NCI-H1694 (cell line): ENCODE data around the gene SNAI1.
A peak's percentile ranks its signal among the peaks of the same experiment; 100 is the strongest.
"Not testable (repeated sequence)": the region's sequence is repeated elsewhere in the genome, so short reads cannot be mapped to it uniquely, and the experiment has no call there.

ENCODE experiments used
- DNase-seq: peaks from one replicate; lab custom pipeline; 2025; lab: John Stamatoyannopoulos, UW

SNAI1 gene

DNA sequence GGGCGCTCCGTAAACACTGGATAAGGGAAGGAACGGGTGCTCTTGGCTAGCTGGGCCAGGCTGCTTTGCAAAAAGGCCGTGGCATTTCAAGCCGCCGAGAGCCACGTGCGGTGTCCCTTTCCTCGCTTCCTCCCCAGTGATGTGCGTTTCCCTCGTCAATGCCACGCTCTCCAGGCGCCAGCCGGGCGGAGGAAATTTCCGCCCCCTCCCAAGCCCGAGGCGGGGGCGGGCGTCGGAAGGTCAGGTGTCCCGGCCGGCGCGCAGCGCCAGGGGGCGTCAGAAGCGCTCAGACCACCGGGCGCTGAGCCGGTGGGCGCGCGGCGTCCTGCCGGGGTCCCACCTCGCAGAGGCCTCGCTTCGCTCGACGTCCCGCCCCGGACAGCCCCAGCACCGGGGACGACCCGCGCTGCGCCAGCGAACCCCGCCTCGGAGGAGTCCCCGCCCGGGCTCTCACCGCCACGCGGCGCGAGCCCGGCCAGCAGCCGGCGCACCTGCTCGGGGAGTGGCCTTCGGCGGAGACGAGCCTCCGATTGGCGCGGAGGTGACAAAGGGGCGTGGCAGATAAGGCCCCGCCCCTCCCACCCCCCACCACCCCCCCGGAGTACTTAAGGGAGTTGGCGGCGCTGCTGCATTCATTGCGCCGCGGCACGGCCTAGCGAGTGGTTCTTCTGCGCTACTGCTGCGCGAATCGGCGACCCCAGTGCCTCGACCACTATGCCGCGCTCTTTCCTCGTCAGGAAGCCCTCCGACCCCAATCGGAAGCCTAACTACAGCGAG is at the start of gene SNAI1:
SNAI1 (plus strand) TSS at position 635 of the 777 bp plus-strand sequence; CDS start at position 715, 80 bp downstream.
- peak; percentile 53 for DNase-seq

DNA sequence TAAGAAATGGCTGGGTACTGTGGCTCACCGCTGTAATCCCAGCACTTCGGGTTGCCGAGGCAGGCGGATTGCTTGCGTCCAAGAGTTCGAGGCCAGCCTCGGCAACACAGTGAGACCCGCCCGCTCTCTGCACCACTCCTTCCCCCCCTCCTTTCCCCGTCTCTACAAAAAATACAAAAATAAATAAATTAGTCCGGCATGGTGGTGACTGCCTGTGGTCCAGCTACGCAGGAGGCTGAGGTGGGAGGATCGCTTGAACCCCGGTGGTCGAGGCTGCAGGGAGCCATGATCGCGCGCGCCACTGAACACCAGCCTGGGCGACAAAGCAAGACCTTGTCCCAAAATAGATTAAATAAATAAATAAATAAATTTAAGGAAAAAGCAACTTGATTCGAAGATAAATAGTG is 47.0 kb upstream of the SNAI1 start:
- no peak for DNase-seq

DNA sequence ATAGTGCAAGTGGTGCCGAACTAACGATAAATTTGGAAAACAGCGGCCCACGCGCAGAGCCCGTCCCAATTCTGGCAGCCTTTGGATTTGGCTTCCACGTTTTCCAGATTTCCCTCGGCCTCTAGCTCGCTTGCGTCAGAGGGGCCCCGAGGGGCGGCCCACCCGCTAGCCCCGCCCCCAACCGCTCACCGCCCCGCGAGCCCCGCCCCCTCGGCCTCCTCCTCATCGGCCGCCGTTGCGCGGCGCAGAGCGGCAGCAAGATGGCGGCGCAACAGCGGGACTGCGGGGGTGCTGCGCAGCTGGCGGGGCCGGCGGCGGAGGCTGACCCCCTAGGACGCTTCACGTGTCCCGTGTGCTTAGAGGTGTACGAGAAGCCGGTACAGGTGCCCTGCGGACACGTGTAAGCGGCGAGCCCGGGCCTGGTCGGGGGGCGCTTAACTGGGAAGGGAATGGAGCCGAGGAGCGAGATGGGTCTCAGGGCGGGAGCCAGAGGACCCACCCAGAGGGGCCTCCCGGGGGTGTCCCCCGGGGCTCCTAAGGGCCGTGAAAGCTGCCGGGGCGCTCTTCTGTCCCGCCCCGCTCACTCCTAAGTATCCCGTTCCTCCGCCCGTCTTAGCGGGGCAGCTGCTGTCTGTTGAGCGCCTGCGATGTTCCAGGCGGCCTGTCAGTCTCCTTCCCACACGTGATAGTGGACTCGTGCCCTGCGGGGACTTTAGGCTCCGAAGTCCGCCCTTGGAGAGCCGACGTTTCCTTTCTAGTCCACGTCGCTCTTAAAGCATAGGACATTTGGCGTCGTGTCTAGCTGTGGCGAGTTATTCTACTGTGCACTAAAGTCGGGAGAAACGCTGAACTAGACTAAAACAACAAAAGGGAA is 46.4 kb upstream of the SNAI1 start, which contains the start of gene RNF114:
RNF114 (plus strand) TSS at position 245 of the 874 bp plus-strand sequence; CDS start at position 261, 16 bp downstream.
- DNase-seq: peak; percentile 65

DNA sequence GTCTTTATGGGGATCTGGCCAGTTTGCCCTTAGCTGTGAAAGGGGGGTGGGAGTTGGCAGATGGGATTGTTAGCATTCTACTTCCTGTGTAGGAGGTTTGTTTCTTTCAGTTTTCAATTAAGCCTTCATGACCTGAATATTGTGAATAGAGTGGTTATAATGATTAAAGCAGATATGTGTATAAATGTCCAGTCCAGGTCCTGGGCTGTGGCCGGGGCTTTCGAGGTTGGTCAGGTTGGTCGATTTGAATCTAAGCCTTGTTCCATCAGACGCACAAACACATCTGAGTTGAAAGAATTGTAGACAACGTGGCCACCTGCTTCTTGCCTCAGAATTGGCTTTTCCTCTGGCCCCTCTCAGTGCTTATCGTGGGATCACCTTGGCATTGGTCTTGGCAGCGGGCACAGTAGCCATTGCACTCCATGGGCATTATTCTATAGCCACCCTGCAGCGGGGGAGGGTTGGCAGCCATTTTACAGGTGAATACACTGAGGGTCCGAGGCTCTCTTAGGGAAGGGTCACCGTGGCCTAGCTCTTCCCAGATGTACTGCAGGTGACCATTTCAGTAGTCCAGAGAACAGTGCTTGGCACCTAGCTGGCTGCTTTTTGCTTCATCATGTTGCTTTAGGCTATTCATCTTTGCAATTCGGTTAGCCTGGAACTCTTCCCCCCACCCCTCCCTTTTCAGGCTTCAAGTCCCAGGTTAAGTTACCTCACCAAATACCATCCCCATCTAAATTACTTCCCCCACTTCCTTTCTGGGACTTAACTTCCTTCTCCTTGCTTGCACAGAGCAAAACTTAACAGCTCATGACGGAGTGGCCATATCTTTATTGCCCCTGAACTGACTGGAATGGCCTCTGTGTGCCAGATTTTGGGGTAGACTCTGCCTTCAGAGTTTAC is 45.5 kb upstream of the SNAI1 start:
- DNase-seq: no peak

DNA sequence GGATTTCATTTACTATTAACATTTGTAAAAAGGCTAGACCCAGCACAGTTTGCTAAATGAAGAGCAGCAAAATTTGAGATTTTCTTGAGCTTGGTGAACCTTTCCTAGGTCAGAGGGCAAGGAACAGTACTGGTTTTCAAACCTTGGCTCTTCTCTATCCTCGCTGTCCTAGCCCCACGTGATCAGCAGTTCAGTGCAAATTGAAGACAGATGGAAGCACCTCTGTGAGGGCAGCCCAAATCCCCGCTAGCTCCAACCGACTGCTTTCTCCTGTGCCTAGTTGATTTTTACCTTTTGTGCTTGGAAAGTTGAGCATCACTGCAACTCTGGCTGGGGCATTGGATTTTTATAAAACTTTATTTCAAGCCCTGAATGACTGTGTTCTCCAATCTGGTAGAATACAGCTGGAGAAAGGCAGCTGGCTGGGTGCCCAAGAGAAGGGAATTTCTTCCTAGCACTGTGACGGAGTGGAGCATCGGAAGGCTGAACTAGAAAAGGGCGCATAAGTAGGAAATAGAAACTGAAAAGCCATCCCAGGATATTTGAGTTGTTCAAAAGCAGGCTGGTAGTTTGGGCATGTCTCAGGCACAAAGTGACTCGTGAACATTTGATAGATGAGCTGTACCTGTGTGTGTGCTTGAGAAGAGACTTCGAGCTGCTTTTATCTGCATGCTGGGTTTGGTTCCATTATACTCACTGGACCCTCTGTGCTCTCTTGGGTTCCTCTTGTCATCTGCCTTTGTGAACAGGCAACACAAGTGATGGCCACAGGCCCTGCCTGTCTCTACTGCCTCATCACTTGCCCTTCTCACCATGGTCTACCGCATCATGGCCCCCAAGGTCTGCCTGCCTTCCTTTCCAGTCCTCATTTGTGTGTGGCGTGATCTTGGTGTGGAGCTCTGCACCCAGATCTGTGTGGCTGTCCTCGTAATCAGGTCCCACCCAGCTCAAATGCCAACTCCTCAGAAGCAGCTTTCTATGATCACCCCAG is 44.3 kb upstream of the SNAI1 start:
- DNase-seq: no peak

DNA sequence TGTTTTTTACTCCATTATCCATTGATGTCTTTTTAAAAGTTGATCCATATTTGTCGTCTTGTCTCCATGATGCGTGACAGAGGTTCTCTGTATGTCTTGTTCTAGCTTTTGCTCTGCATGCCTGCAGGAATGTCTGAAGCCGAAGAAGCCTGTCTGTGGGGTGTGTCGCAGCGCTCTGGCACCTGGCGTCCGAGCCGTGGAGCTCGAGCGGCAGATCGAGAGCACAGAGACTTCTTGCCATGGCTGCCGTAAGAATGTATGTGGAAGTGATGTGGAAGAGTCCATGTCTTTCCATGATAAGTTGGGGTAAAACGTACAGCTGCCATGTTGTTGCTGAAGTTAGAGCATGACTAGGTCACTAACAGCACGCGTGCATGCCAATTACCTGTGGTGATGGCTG is 41.3 kb upstream of the SNAI1 start:
- no peak for DNase-seq

DNA sequence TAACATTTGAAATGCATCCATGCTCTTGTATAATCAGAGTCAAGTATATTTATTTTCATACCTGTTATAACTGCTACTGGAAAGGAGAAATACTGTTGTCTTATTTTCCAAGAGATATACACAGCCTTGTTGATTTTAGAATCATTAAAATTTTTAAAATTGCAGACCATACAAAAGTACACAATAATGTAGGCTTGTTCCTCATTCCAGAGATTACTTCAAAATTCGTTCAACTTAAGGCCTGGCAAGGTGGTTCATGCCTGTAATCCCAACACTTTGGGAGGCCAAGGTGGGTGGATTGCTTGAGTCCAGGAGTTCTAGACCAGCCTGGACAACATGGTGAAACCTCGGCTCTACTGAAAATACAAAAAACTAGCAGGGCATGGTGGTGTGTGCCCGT is 40.5 kb upstream of the SNAI1 start:
- no peak for DNase-seq

DNA sequence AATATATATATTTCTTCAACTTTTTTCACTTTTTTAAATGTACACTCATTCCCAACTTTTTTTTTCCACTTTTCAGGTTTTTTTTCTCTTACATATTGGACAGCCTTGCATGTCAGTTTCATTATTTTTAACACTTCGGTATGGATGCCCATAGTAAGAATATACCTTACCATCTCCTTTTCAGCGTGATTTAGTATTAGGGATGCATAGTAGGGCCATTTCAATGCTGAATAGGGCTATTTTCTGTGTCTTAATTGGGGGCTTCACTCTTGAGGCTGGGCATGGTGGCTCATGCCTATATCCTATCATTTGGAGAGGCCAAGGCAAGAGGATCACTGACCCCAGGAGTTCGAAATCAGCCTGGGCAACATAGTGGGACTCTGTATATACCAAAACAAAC is 39.8 kb upstream of the SNAI1 start:
- DNase-seq: no peak

DNA sequence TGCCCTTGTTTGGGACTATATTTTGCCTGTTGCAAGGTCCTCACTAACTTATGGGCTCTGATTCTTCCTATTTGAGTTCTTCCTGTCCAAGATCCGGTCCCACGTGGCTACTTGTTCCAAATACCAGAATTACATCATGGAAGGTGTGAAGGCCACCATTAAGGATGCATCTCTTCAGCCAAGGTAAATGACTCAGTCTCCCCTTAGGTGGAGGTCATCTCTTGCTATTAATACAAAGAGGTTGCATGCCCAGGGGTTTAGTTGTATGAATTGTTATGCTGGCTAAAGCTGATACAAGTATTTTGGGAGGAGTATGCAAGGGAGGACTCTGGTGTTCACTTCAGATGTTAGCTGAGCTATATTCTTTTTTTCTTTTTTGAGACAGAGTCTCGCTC is 37.5 kb upstream of the SNAI1 start:
- no peak for DNase-seq

DNA sequence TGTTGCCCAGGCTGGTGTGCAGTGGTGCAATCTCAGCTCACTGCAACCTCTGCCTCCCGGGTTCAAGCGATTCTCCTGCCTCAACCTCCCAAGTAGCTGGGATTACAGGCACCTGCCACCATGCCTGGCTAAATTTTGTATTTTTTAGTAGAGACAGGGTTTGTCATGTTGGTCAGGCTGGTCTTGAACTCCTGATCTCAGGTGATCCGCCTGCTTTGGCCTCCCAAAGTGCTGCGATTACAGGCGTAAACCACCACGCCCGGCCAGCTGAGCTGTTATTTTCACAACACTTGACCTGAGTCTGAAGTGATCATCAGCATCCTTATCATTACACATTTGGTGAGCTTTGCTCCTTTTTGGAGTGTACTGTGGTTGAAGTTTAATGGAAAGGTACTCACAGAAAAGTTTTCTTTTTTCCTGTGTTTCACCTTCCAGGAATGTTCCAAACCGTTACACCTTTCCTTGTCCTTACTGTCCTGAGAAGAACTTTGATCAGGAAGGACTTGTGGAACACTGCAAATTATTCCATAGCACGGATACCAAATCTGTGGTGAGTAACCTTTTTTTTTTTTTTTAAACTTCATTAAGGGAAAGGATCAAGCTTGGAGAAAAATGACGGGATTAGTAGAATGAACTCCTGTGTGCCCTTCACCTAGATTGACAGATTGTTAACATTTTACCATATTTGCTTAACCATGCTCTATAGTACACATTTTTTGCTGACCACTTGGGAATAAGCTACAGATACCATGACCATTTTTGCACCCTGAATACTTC is 36.9 kb upstream of the SNAI1 start:
- DNase-seq: no peak

DNA sequence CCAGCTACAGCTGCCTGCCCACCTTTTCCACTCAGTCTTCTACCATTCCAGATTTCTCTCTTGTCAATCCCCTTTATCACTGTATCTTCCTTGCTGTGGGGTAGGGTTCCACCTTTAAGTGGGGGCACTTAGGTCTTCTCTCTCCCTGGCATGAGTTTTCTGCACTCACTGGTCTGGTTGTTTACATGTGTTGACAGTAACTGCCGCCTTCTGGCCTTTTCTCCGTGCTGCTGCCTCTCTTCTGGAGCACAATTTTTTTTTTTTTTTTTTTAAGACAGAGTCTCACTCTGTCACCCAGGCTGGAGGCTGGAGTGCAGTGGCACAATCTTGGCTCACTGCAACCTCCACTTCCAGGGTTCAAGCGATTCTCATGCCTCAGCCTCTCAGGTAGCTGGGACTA is 34.6 kb upstream of the SNAI1 start:
- no peak for DNase-seq

DNA sequence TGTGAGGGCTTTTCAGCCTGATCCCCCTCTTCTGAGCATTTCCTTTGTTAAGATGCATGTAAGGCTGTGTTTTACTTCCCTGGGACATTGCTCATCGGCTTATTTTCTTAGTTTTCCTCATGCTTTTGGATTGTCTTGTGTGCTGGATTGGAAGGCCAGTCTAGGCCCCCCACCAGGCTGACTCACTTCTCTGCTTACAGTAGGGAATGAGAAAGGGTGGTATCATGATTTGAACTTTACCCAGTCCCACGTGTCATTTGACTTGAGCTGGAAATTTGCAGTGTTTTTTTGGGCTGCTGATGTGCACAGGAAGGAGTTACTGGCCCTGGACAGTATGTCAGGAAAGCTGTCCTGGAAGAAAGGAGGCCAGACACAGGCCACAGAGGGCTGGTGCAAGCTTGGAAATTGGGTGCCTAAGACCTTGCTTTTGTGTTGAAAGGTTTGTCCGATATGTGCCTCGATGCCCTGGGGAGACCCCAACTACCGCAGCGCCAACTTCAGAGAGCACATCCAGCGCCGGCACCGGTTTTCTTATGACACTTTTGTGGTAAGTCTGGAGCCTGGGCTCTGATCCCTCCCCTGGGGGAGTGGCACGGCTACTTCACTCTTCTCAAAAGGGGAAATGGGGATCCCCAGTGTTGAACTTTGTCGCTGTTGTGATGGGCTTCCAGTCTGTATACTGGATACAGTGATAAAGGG is 33.8 kb upstream of the SNAI1 start:
- no peak for DNase-seq

DNA sequence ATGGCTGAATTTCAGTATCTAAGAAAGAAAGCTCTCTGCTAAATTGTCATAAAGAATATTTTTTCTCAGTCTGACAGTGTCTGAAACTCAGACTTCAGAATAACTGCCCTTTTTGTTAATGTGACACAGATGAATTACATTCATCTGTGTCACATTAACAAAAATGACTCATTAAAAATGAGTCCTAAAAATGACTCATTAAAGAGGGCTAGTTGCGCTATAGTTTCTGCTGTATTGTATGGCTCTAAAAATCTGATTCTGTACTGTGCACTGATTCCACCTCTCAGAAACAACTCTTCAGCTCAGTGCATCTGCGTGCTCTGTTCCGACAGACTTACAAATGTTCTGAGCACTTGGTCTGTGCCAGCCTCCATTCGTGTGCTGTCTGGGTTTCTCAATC is 31.6 kb upstream of the SNAI1 start:
- DNase-seq: no peak

DNA sequence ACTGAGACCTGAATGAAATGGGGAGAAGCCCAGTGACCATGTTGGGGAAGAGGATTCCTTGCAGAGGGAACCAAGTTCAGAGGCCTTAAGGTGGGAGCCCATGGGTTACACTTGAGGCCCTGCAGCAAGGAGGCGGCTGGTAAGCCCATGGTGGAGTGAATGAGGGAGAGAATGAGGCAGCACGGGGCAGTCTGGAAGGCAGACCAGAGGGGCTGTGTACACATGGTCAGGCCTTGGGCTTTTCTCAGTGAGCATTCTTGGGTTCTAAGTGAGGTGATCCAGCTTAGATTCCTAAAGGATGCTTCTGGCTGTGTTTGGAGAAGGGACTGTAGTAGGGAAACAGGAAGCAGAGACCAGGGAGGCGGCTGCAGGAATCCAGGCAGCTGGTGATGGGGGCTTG is 27.6 kb upstream of the SNAI1 start:
- no peak for DNase-seq

DNA sequence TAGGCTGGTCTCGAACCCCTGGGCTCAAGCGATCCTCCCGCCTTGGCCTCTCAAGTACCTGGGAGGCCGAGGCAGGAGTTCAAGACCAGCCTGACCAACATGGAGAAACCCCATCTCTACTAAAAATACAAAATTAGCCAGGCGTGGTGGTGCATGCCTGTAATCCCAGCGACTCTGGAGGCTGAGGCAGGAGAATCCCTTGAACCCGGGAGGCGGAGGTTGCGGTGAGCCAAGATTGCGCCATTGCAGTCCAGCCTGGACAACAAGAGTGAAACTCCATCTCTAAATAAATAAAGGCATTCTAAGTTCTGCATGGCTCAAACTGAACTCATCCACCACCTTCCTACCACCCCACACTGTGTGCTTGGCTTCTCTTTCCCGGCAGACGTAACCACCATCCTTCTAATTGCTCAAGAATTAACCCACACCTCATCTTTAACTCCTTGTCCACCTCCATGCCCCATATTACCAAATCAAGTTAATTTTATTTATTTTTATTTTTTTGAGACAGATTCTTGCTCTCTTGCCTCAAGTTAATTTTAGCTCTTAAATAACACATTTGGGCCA is 26.9 kb upstream of the SNAI1 start:
- not testable (repeated sequence) for DNase-seq

DNA sequence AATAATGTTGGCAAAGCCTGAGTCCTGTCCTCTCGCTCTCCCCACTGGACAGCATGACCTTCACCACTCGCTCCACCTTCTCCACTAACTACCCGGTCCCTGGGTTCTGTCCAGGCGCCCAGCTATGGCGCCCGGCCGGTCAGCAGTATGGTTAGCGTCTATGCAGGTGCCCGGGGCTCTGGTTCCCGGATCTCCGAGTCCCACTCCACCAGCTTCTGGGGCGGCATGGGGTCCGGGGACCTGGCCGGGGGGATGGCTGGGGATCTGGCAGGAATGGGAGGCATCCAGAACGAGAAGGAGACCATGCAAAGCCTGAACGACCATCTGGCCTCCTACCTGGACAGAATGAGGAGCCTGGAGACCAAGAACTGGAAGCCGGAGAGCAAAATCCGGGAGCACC is 26.1 kb upstream of the SNAI1 start:
- no peak for DNase-seq

DNA sequence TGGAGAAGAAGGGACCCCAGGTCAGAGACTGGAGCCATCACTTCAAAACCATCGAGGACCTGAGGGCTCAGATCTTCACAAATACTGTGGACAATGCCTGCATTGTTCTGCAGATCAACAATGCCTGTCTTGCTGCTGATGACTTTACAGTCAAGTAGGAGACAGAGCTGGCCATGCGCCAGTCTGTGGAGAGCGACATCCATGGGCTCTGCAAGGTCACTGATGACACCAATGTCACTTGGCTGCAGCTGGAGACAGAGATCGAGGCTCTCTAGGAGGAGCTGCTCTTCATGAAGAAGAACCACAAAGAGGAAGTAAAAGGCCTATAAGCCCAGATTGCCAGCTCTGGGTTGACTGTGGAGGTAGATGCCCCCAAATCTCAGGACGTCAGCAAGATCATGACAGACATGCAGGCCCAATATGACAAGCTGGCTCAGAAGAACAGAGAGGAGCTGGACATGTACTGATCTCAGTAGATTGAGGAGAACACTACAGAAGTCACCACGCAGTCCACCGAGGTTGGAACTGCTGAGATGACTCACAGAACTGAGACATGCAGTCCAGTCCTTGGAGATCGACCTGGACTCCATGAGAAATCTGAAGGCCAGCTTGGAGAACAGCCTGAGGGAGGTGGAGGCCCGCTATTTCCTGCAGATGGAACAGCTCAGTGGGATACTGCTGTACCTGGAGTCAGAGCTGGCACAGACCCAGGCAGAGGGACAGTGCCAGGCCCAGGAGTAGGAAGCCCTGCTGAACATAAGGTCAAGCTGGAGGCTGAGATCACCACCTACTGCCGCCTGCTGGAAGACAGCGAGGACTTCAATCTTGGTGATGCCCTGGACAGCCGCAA is 25.5 kb upstream of the SNAI1 start:
- DNase-seq: not testable (repeated sequence)

DNA sequence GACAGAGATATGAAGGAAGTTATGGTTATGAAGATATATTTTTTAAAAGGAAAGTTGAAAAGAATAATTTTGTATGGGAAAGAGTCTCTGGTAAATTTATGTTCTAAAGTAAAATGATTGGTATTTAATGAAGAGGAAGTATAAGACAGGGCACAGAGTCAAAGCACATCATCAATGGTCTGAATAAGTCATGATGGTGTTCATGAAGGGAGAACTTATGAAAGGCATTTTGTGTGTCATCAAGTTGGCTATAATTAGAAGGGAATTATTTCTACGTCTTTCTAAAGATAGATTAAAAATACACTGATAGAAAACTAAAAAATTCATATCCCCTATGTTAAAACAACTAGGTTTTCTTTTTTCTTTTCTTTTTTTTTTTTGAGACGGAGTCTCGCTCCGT is 21.4 kb upstream of the SNAI1 start:
- DNase-seq: no peak
